ENCODE measurements around the gene FITM1.

FITM1 gene

DNA sequence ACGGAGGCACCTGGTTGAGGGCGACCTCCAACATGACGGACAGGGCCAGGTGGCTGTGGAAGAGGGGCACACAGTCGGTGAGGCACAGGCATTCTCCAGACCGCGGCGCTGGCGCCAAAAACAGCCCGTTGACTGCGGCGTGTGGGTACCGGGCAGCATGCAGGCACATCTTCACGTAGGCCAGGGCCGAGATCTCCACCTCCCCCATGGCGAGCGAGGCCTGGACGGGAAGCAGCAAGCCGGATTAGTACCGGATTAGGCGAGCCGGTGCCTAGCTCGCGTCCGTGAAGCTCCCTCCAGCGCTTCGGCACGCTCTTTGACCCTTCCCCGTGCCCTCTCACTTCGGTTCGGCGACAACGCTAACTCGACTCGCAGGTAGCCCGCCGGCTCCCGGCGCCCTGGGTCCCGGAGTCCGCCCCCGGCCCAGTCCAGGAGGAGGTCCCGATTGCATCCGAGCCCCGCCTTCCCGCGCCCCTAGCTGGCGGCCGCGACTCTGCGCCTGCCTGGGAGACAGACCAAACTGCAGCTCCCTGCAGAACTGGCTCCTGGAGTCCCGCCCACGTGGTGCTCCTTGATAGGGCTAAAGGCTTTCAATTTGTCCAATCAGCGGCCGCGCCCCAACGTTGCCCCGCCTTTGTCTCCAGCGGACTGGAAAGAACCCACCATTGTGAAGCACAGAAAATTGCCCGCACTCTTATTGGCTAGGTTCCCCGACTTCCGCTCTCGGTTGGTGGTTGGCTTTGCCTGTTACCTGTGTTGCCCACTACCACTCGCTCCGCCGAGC is 10.8 kb downstream of the FITM1 start, which contains the start of gene EMC9:
Gene EMC9 (minus strand): TSS at position 495 of the 784 bp plus-strand sequence. CDS start 287 bp downstream, at position 208.
- peak; percentile 100 for DNase-seq

DNA sequence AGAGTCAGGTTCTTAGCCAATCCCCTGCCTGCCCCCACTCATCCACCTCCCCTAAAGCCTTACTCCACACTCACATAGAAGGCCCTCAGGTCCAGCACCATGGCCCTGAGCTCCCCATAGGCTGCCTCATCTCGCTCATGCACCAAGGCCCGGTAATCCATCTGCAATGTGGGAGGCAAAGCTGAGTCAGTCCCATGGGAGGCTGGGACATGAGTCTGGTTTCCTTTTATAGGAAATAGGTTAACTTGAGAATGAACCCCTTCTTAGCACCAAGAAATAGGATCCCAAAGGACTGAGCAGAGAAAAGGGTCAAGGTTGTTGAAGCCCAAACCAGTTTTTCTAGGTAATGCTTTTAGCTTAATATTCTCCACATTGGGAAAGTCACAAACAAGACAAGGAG is 13.1 kb downstream of the FITM1 start:
- DNase-seq: peak in 1 of 2 donors; percentile 35

DNA sequence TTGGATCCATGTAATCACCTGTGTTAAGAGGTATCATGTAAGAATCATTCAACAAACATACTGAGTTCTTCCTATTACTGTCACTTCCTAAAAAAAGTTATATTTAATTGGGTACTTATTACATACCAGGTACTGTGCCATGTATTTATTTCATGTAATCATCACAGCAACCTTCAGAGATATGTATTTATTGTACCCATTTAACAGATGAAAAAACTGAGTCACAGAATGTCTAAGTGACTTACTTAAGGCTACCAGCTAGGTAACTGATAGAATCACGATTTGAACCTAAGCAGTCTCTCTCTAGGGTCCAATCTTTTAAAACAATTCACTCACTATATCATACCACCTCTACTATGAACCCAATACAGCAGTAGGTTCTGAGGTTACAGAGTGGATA is 14.0 kb downstream of the FITM1 start:
- no peak for DNase-seq

DNA sequence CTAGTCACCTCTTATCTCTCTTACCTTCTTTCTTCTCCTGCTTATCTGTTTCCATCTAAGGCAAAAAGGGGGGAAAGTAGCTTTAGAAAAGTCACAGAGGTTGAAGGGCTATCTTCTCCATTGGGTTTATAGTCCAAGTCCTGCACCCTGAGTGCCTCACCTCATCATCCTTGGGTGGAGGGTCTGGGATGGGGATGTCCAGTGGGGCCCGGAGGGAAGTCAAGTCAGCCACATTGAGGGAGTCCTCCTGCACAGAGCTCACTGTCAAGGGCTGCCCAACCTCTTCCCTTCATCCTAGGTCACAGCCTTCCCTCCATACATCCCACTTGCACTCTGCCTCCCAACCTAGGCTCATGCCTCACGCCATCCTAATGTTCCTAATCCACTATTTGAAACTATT is 14.8 kb downstream of the FITM1 start:
- no peak for DNase-seq

DNA sequence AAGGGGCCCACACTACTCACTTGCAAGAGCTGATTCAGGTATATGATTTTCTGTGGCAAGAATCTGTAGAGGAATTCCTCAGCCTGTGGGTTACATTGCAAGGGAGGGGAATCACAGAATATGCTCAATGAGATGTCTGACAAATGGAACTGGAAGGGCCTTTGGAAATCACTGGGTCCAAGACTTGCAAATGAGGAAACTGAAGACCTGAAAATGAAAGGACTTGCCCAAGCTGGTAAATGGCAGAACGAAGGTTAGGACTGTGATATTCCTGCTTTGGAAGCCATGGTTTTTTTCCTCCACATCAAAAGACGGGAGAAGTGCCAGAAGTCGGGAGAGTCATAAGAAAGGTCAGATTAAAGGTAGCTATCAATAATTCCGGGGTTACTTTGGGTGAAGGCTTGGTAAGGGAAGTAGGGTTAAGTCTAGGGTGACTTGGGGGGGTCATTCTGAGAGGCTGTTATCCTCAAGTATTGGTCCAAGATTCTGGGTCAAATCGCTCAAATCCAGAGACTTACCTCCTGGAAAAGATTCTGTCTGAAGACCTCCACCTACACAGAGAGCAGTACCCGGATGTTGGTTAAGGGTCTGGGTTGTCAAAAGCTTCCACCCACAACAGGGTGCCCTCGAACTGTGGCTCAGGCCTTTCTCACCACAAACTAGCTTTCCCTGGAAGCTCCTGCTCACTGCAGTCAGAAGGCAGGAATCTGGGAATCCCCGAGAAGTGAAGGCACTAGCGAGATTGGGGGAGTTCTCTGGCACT is 15.4 kb downstream of the FITM1 start:
- peak; percentile 62 to 87 for DNase-seq

DNA sequence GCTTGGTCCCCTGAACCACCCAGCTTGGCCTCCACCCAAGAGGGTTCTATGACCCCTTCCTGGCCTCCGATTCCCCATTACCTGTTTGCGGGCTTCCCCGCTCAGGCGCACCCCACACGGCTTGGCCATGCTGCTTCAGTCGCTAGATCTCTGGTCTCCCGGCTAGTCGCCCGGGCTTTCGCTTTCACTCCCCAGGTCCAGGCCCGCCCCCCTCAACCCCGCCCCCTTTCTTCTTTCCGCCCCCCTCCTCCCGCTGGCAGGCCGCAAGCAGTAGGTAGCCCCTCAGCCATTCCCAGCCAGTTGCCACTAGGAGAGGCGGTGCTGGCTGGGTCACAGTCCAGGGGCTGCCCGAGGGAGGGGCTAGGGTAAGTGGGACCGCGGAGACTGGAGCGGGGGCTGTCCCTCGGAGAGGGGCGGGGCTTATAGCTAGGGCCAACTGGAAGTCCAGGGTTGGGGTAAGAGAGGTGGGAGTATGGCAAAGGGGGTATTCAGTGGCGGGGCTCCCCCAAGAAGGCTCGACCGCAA is 16.1 kb downstream of the FITM1 start, which contains the start of gene PSME2:
Gene PSME2 (minus strand): TSS at position 158 of the 525 bp plus-strand sequence. CDS start 29 bp downstream, at position 129.
- peak; percentile 88 to 96 for DNase-seq

DNA sequence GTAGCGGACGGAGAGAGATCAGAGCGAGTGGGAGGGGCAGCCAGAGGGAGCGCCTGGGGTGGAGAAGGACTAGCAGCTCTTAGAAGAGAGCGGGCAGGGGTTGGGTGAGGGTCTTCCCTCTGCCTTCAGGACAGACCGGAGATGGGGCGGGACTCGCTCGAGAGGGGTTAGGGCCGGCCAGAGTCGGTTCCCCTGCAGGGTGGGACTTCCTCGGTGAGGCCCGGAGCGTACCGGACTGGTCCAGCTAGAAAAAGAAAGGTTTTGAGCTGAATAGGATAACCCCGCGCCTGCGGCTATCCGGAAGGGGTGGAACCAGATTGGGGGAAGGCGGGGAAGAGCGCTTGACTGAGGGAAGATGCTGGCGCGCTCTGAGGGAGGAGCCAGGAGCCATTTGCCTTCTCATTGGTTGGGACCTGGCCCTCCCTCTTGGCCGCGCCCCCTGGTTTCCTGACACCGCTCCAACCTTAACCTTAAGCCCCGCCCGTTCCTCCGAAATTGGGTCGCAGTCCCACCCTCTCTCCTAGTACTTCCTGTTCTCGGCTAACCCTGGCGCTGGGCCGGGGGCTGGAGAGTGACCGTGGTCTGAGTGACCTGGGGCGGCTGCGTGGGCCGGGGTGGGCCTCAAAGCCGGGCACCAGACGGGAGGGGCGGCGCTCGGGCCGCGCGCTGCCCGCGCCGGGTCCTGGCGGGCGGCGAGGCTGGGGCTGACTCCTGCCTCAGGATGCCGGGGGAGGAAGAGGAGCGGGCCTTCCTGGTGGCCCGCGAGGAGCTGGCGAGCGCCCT is 16.7 kb downstream of the FITM1 start, which contains the start of gene RNF31:
Gene RNF31 (plus strand): TSS at position 521 of the 783 bp plus-strand sequence. CDS start 201 bp downstream, at position 722.
- peak; percentile 98 for DNase-seq

DNA sequence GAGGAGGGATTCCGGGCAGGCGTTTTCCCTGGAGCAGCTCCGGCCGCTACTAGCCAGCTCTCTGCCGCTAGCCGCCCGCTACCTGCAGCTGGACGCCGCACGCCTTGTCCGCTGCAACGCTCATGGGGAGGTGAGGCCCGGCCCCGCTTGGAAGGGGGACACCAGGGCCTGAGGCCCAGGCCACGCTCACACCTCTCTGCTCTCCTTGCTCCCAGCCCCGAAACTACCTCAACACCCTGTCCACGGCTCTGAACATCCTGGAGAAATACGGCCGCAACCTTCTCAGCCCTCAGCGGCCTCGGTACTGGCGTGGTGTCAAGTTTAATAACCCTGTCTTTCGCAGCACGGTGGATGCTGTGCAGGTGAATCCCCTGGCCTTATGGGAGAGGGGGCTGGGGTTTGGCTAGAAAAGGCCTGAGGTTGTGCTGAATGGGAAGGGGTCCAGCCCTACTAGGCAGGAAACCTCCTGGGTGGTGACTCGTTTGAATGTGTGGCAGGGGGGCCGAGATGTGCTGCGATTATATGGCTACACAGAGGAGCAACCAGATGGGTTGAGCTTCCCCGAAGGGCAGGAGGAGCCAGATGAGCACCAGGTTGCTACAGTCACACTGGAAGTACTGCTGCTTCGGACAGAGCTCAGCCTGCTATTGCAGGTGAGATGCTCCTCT is 17.4 kb downstream of the FITM1 start:
- DNase-seq: no peak

DNA sequence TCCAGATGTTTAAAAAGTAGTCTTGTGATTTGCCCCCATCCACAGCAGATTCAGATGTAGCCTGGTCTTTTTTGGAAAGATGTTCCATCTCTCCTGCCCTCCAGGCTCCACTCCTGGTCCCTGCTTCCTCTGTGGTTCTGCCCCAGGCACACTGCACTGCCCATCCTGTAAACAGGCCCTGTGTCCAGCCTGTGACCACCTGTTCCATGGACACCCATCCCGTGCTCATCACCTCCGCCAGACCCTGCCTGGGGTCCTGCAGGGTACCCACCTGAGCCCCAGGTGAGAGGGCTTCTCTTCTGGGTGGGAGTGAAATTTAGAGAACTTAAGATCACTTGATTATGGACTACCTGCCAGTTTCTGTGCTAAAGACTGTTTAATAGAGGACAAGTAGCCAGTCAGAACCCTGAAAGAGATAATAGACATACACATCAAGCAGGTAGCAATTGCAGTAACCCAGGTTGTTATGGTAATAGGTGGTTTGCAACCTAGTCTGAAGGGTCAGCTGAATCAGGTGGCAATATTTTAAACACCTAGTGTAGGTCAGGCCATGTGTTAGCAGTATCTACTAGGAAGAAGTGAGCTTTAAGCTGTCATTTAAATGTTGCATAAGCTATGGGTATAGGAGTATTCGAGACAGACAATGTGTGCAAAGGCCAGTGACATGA is 19.0 kb downstream of the FITM1 start:
- no peak for DNase-seq

DNA sequence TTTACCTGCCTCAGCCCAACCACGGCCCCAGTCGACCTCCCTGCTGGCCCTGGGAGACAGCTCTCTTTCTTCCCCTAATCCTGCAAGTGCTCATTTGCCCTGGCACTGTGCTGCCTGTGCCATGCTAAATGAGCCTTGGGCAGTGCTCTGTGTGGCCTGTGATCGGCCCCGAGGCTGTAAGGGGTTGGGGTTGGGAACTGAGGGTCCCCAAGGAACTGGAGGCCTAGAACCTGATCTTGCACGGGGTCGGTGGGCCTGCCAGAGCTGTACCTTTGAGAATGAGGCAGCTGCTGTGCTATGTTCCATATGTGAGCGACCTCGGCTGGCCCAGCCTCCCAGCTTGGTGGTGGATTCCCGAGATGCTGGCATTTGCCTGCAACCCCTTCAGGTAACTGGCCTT is 19.6 kb downstream of the FITM1 start:
- DNase-seq: no peak

DNA sequence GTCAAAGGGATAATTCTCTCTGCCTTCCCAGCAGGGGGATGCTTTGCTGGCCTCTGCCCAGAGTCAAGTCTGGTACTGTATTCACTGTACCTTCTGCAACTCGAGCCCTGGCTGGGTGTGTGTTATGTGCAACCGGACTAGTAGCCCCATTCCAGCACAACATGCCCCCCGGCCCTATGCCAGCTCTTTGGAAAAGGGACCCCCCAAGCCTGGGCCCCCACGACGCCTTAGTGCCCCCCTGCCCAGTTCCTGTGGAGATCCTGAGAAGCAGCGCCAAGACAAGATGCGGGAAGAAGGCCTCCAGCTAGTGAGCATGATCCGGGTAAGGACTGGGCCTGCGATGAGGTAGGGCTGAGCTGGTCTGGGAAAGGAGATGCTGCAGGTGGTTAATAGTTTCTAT is 20.1 kb downstream of the FITM1 start:
- DNase-seq: no peak

DNA sequence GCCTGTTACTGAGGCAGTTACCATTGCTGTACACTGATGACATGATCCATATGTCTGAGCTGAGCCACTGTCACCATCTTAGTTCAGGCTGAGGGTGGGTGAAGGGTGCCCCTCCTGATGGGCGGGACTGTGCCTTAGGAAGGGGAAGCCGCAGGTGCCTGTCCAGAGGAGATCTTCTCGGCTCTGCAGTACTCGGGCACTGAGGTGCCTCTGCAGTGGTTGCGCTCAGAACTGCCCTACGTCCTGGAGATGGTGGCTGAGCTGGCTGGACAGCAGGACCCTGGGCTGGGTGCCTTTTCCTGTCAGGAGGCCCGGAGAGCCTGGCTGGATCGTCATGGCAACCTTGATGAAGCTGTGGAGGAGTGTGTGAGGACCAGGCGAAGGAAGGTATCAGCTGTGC is 20.5 kb downstream of the FITM1 start:
- no peak for DNase-seq

DNA sequence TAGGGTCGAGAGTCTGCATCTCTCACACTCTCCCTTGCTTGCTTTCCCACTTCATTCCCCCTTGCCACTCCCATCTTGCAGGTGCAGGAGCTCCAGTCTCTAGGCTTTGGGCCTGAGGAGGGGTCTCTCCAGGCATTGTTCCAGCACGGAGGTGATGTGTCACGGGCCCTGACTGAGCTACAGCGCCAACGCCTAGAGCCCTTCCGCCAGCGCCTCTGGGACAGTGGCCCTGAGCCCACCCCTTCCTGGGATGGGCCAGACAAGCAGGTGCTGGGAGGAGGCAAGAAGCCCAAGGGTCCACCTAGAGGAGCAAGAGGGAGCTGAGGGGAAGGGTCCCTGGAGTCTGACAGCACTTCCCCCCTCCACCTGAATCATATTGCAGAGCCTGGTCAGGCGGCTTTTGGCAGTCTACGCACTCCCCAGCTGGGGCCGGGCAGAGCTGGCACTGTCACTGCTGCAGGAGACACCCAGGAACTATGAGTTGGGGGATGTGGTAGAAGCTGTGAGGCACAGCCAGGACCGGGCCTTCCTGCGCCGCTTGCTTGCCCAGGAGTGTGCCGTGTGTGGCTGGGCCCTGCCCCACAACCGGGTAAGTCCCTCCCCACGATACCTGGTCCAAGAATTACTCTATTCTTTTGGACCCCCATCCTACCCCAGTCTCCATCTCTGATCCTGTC is 21.1 kb downstream of the FITM1 start:
- no peak for DNase-seq

DNA sequence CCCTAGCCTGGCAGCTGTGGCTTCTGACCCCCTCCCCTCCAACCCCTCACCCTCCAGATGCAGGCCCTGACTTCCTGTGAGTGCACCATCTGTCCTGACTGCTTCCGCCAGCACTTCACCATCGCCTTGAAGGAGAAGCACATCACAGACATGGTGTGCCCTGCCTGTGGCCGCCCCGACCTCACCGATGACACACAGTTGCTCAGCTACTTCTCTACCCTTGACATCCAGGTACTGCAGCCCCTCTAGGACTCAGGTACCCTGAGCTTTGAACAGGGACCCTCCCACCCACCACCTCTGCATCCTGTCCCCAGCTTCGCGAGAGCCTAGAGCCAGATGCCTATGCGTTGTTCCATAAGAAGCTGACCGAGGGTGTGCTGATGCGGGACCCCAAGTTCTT is 24.6 kb downstream of the FITM1 start:
- DNase-seq: no peak

DNA sequence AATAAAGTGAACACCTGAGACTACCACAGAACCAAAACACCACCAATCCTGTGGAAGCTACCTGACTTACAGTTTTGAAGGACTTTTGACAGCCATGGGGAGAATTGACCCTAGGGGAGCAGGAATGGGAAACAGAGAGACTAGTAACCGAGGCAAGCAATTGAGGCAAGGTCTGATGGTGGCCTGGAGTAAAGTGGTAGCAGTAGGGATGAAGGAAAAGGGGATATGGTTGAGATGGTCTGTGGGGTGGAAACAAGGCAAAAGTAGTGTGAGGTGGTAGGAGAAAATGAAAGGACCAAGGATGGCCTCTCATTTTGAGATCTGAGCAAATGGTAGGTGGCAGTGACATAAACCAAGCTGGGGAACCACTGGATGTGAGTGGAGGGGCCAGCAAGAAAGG is 26.4 kb downstream of the FITM1 start:
- DNase-seq: no peak

DNA sequence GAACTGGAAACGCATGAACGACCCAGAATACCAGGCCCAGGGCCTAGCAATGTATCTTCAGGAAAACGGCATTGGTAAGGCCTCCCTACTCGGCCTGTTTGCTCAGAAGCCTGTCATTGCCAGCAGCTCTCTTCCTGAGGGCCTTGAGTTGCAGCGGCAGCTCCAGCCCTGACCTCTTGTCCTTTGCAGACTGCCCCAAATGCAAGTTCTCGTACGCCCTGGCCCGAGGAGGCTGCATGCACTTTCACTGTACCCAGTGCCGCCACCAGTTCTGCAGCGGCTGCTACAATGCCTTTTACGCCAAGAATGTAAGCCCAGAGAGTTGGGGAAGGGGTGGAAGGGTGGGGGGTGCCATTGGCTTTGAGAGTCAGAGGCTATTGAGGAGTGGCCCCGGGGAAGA is 26.9 kb downstream of the FITM1 start:
- DNase-seq: no peak

DNA sequence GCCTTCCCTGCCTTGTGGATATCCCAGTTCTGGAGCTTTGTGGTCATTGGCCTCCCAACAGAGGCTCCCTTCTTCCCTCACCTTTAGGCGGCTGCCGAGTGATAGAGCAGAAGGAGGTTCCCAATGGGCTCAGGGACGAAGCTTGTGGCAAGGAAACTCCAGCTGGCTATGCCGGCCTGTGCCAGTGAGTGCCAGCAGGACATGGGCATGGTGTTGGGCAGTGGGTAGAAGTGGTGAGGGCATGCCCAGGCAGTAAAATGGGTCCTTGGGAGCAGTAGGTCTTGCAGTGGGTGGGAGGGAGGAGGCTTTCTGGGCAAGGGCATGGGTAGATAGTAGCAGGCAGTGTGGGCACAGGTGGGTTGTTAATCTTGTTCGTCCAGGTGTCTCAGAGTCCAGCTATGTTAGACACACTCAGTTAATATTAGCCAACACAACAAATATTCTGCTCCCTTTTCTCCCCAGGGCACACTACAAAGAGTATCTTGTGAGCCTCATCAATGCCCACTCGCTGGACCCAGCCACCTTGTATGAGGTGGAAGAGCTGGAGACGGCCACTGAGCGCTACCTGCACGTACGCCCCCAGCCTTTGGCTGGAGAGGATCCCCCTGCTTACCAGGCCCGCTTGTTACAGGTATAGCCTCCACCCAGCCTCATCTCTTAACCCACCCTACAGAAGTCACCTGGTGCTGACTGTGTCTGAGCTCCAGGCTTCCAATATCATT is 29.5 kb downstream of the FITM1 start:
- no peak for DNase-seq

DNA sequence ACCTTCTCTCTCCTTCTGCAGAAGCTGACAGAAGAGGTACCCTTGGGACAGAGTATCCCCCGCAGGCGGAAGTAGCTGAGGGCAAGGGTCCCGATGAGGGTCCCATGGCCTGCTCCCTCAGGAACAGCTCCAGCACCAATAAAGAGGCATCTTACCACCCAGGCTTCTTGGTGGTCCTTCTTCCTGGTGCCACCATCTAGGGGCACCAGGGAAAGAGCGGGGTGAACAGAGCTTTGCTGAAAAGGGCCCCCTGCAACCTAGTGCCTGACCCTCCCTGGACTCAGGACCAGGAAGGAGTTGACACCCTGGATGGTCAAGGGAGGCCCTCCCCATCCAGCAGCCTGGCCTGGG is 30.0 kb downstream of the FITM1 start:
- no peak for DNase-seq

DNA sequence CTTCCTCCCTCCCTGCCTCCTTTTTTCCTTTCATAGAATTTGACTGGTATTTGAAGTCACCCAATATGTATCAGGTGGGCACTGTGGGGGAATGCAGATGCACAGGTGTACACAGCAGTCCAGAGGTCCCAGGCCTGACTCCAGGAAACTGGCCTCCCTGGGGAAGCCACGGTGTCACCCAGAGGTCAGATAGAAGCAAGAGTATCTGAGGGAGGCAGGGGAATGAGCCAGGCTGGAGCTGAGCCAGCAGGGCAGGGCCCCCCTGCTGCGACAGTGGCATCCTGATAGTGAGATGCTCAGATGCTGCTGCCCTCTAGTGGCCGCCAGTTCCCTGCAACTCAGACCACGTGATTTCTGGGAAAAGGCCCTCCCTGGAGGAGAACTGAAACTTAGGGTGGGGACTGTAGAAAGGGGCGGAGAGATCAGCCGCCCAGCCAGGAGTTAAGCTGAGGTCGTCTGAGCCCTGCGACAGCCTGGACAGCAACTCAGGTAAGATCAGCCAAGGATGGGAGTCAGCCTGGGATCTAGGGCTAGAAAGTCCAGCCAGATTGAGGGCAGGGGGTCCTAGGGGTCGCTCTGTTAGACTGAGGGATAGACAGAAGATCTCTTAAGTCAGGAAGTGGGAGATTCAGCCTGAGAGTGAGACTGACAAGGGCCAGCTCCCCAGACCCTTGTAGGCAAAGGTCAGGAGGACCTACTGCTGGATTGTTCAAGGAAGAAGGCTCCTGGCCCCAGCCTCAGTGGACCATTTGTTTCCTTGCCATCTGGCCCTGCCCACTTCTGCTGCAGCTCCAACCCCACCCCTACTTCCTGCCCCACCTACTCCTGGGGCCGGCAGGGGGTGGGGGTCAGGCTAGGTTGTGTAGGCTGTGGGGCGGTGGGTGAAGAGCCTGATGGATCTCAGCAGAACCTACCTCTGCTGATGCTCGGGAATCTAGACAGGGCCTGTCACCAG is 30.7 kb downstream of the FITM1 start, which contains the start of gene IRF9:
Gene IRF9 (plus strand): TSS at position 416 of the 955 bp plus-strand sequence. CDS start 880 bp downstream, outside the sequence.
- peak; percentile 89 to 100 for DNase-seq
